ENCODE measurements around the gene MCM9.
A peak's percentile ranks its signal among the peaks of the same experiment; 100 is the strongest.

Gene MCM9

DNA sequence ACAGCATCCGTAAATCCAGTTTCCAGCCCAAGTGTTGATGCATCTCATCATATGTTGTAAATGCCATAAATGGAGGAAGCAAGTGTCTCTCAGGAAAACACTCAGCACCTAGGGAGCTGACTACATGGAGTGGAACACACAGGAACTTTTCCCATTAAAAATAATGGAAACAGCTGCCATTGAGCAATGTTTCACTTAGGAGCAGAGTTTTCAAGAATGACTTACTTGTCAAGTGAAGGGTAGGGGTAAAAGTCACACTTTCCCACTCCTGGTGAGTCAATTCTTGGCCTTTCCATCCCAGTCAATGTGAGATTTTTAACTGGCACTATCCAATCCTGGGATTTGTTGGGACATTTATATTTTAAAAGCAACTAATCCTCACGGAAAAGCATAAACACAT is 160.4 kb downstream of the MCM9 start:
- no peak overlapping the region for H3K4me3 ChIP-seq (ENCODE audit: low read depth in 1 of 2, low read length in 1 of 2)
- no peak overlapping the region for H3K27ac ChIP-seq
- no peaks in the 10 kb centered on the region for H3K9me3 ChIP-seq
- TF ChIP-seq, protein P1, sequence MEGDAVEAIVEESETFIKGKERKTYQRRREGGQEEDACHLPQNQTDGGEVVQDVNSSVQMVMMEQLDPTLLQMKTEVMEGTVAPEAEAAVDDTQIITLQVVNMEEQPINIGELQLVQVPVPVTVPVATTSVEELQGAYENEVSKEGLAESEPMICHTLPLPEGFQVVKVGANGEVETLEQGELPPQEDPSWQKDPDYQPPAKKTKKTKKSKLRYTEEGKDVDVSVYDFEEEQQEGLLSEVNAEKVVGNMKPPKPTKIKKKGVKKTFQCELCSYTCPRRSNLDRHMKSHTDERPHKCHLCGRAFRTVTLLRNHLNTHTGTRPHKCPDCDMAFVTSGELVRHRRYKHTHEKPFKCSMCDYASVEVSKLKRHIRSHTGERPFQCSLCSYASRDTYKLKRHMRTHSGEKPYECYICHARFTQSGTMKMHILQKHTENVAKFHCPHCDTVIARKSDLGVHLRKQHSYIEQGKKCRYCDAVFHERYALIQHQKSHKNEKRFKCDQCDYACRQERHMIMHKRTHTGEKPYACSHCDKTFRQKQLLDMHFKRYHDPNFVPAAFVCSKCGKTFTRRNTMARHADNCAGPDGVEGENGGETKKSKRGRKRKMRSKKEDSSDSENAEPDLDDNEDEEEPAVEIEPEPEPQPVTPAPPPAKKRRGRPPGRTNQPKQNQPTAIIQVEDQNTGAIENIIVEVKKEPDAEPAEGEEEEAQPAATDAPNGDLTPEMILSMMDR (IDR thresholded peaks at IDR 0.05), result no peak
- peaks cover 20 to 27% of the 10 kb centered on the region in 2 experiments for H3K4me1 ChIP-seq (ENCODE audit: control insufficient read depth in 1 of 2, insufficient read depth in 1 of 2, low read depth in 1 of 2, low read length in 1 of 2)
- no peaks in the 10 kb centered on the region for H3K36me3 ChIP-seq
- H3K27me3 ChIP-seq, result no peaks in the 10 kb centered on the region

DNA sequence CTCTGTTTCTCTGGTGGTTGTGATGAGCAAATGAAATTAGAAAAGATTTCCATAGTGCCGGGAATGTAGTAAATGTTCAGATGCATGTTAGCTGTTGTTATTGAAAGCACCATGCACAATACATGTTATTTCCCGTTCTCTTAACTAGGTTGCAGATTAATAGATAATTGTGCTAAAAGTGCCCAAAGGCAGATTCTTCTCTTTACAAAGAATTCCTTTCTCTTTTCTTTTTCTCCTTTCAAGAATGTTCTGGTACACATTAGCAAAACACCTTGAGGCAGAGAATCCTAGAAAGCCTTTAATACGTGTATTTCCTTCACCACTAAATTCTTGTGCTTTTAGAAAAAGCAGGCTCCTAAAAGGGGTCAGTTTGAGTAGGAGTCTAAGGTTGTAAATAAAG is 162.1 kb downstream of the MCM9 start:
- H3K27me3 ChIP-seq, result no peaks in the 10 kb centered on the region
- H3K36me3 ChIP-seq, result no peaks in the 10 kb centered on the region
- H3K9me3 ChIP-seq, result no peaks in the 10 kb centered on the region
- TF ChIP-seq, protein P1 (IDR thresholded peaks at IDR 0.05), result no peak
- H3K4me1 ChIP-seq (ENCODE audit: control insufficient read depth in 1 of 2, insufficient read depth in 1 of 2, low read depth in 1 of 2, low read length in 1 of 2), result peaks cover 37 to 44% of the 10 kb centered on the region in 2 experiments
- H3K27ac ChIP-seq, result no peak overlapping the region
- H3K4me3 ChIP-seq (ENCODE audit: low read depth in 1 of 2, low read length in 1 of 2), result no peak overlapping the region

DNA sequence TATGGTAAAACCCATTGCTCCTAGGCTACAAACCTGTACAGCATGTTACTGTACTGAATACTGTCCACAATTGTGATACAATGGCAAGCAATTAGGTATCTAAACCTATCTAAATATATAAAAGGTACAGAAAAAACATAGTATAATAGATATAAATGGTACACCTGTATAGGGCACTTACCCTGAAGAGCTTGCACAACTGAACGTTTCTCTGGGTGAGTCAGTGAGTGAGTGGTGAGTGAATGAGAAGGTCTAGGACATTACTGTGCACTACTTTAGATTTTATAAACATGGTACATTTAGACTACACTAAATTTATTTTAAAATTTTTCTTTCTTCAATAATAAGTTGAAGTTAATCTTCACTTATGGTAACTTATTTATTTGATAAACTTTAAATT is 163.7 kb downstream of the MCM9 start:
- Histone ChIP-seq H3K27ac (peak overlapping the region; percentile 99), H3K9me3 (no peaks in the 10 kb centered on the region), H3K27me3 (no peaks in the 10 kb centered on the region), H3K36me3 (no peaks in the 10 kb centered on the region), H3K4me1 (ENCODE audit: control insufficient read depth in 1 of 2, insufficient read depth in 1 of 2, low read depth in 1 of 2, low read length in 1 of 2) (peaks cover 52 to 53% of the 10 kb centered on the region in 2 experiments), H3K4me3 (ENCODE audit: low read depth in 1 of 2, low read length in 1 of 2) (no peak overlapping the region)
- TF ChIP-seq, protein P1 (IDR thresholded peaks at IDR 0.05), result no peak

DNA sequence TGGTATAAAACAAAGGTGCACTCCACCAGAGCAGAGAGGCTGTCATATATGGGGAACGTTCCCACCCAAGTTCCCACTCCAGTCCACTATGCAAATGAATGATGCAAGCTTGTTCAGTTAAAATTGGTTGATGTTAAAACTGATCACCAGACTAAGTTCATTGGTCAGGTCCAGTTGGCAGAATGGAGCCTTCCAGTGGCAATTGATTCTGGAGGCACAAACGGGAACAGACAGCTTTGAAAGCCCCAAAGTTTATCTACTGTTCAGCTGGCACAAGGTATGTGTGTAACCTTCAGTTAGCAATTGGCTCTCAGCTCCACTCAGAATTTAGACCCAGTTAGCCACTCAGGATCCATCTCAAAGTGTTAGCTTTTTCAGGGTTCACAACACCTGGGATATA is 164.1 kb downstream of the MCM9 start:
- no peaks in the 10 kb centered on the region for H3K9me3 ChIP-seq
- no peaks in the 10 kb centered on the region for H3K27me3 ChIP-seq
- TF ChIP-seq, protein P1 (IDR thresholded peaks at IDR 0.05), result no peak
- H3K36me3 ChIP-seq, result no peaks in the 10 kb centered on the region
- H3K27ac ChIP-seq, result peak overlapping the region; percentile 99
- H3K4me1 ChIP-seq (ENCODE audit: control insufficient read depth in 1 of 2, insufficient read depth in 1 of 2, low read depth in 1 of 2, low read length in 1 of 2), result peaks cover 55% of the 10 kb centered on the region in 2 experiments
- H3K4me3 ChIP-seq (ENCODE audit: low read depth in 1 of 2, low read length in 1 of 2), result no peak overlapping the region

DNA sequence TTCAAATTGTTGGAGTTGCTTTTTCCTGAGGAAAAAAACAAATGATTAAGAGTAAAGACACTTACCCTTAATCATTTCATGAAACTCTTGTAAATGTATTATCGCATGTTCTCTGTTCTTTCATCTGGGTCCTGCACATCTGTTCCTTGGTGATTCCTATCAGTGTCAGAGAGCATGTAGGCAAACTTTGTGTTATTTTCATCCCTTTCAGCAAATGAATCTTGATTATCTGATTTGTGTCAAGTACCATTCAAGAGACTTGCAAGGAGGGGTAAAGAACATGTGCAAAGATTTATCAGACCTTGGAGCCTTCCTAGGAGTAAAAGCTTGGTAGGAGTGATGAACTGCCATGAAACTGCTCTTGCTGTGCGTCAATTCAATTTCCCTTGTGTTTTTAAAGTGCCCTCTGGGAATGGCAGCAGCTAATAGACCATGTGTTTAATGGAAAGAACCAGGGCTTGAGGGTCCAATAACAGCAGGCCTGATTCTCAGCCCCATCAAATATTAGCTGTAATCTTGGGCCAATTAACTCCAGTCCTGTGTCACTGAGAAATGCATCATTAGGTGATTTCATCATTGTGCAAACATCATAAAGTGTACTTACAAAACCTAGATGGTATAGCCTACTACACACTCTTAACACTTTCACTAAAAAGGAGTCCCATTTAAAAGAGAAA is 164.7 kb downstream of the MCM9 start:
- no peaks in the 10 kb centered on the region for H3K9me3 ChIP-seq
- H3K27me3 ChIP-seq, result no peaks in the 10 kb centered on the region
- H3K36me3 ChIP-seq, result no peaks in the 10 kb centered on the region
- peak overlapping the region; percentile 99 for H3K27ac ChIP-seq
- peak overlapping the region in 1 of 2 experiments; percentile 55 for H3K4me3 ChIP-seq (ENCODE audit: low read depth in 1 of 2, low read length in 1 of 2)
- TF ChIP-seq, protein P1 (IDR thresholded peaks at IDR 0.05), result no peak
- H3K4me1 ChIP-seq (ENCODE audit: control insufficient read depth in 1 of 2, insufficient read depth in 1 of 2, low read depth in 1 of 2, low read length in 1 of 2), result peaks cover 61% of the 10 kb centered on the region in 2 experiments
